HCT116 (cell line): Measurements from ENCODE around the gene CNTNAP2. TPM values are rescaled to one million over a fixed set of nuclear protein-coding genes. Genes with fewer than 3 reads are reported as not detected.

Experiments used
- ATAC-seq: fragments of 200-7000 bp; cut with Tn5 transposase; 2 replicates; pipeline ENCODE4 v1.9.1; 2020; ENCODE audit warnings: mild to moderate bottlenecking, moderate library complexity
- BruUV-seq: library from RNA; stranded (reverse); fragments of 400-500 nt; replicated peaks from 2 replicates; lab custom pipeline; 2021; lab: Mats Ljungman, UMichigan
- CTCF ChIA-PET: fragments of 300-600 bp; sonication (Branson Sonifier 250); formaldehyde crosslinking; loops from one replicate; lab custom pipeline; 2021; ENCODE audit warnings: antibody characterized with exemption; lab: Charles Lee
- POLR2A ChIA-PET: fragments of 300-600, 350-600 bp; sonication (Branson Sonifier 250); formaldehyde crosslinking; loops from one replicate; lab custom pipeline; 2021; ENCODE audit warnings: antibody characterized with exemption; lab: Charles Lee
- RAD21 ChIA-PET, 2 experiments: fragments of 300-600 bp; sonication (Branson Sonifier 250); formaldehyde crosslinking; loops; one replicate each; lab custom pipeline; 2023; ENCODE audit warnings: low total read pairs in 2 of 2; ENCODE audit not compliant: uncharacterized antibody in 2 of 2, unreplicated experiment in 2 of 2, low non-redundant PET in 1 of 2; lab: Charles Lee
- DNase-seq: peaks from one replicate; pipeline ENCODE4 v3.0.0-alpha.2; 2010; ENCODE audit warnings: low read depth, low spot score
- H2AFZ ChIP-seq: fragments of 200-600 bp; shearing (Covaris generic), sonication (generic); 2 replicates; pipeline ENCODE4 v1.6.1; 2017; ENCODE audit warnings: low read depth, mixed run types, mixed read lengths, antibody characterized with exemption, low read length; ENCODE audit not compliant: poor library complexity, severe bottlenecking
- H3K27ac ChIP-seq: 2 replicates; pipeline ENCODE4 v1.5.1; 2012; ENCODE audit warnings: low read depth, low read length
- H3K27me3 ChIP-seq: fragments of 200-600 bp; sonication (generic); 2 replicates; pipeline ENCODE4 v1.6.1; 2016; ENCODE audit warnings: mixed run types, low read length, mixed read lengths; ENCODE audit not compliant: insufficient read depth
- H3K36me3 ChIP-seq, 2 experiments: fragments of 200-500 bp in 1 of 2; fragments of 200-600 bp in 1 of 2; sonication (Bioruptor generic) in 1 of 2; sonication (generic) in 1 of 2; 2 replicates each; pipeline versions ENCODE4 v1.5.1 to v1.6.1; 2014 to 2016; ENCODE audit warnings: low read length in 2 of 2, inconsistent platforms in 1 of 2, mixed read lengths in 1 of 2, mixed run types in 1 of 2; ENCODE audit not compliant: insufficient read depth in 2 of 2, control insufficient read depth in 1 of 2
- H3K4me1 ChIP-seq, 2 experiments: fragments of 200-600 bp in 1 of 2; sonication (generic) in 1 of 2; 2 replicates each; pipeline versions ENCODE4 v1.5.1 to v1.6.1; 2012 to 2017; ENCODE audit warnings: low read length in 2 of 2, inconsistent platforms in 1 of 2, mild to moderate bottlenecking in 1 of 2, mixed read lengths in 1 of 2, mixed run types in 1 of 2, moderate library complexity in 1 of 2; ENCODE audit not compliant: insufficient read depth in 2 of 2, control insufficient read depth in 1 of 2
- H3K4me2 ChIP-seq: fragments of 200-600 bp; sonication (generic); 2 replicates; pipeline ENCODE4 v1.6.1; 2017; ENCODE audit warnings: mixed run types, low read length, mixed read lengths
- H3K4me3 ChIP-seq, 2 experiments: fragments of 200-600 bp in 1 of 2; sonication (generic) in 1 of 2; replicated peaks in 1 of 2; 2 replicates each; pipeline ENCODE4 v1.5.1; 2011 to 2016; ENCODE audit warnings: low read length in 2 of 2, control low read depth in 1 of 2, low read depth in 1 of 2, mild to moderate bottlenecking in 1 of 2, mixed read lengths in 1 of 2, mixed run types in 1 of 2
- H3K79me2 ChIP-seq: fragments of 200-600 bp; sonication (generic); 2 replicates; pipeline ENCODE4 v1.6.1; 2017; ENCODE audit warnings: mild to moderate bottlenecking, mixed run types, low read length, moderate library complexity, mixed read lengths; ENCODE audit not compliant: insufficient read depth
- H3K9ac ChIP-seq: fragments of 200-600 bp; sonication (generic); 2 replicates; pipeline ENCODE4 v1.6.1; 2016; ENCODE audit warnings: low read length, mixed read lengths
- H3K9me2 ChIP-seq: fragments of 200-600 bp; sonication (generic), shearing (Covaris generic); 2 replicates; pipeline ENCODE4 v1.6.1; 2017; ENCODE audit warnings: mixed run types, mild to moderate bottlenecking, moderate library complexity; ENCODE audit not compliant: insufficient read depth
- H3K9me3 ChIP-seq, 2 experiments: fragments of 200-500 bp in 1 of 2; fragments of 200-600 bp in 1 of 2; sonication (Bioruptor generic) in 1 of 2; sonication (generic) in 1 of 2; 2 replicates each; pipeline ENCODE4 v1.6.1; 2014 to 2017; ENCODE audit warnings: low read length in 2 of 2, mixed read lengths in 2 of 2, inconsistent platforms in 1 of 2, low read depth in 1 of 2, mild to moderate bottlenecking in 1 of 2, mixed run types in 1 of 2, moderate library complexity in 1 of 2; ENCODE audit not compliant: control insufficient read depth in 1 of 2, insufficient read depth in 1 of 2
- H4K20me1 ChIP-seq: fragments of 200-600 bp; sonication (generic), shearing (Covaris generic); 2 replicates; pipeline ENCODE4 v1.6.1; 2017; ENCODE audit warnings: mixed run types, mild to moderate bottlenecking, moderate library complexity; ENCODE audit not compliant: insufficient read depth
- ATF3 ChIP-seq: IDR thresholded peaks from 2 replicates; pipeline ENCODE4 v1.6.1; 2012
- EGR1 ChIP-seq: IDR thresholded peaks from 2 replicates; pipeline ENCODE4 v1.6.1; 2012; ENCODE audit warnings: low read depth
- ELF1 ChIP-seq: IDR thresholded peaks from 2 replicates; pipeline ENCODE4 v1.6.1; 2012; ENCODE audit warnings: low read depth, borderline replicate concordance
- EZH2 ChIP-seq: fragments of 200-600 bp; sonication (generic); IDR thresholded peaks from 2 replicates; pipeline ENCODE4 v1.6.1; 2017; ENCODE audit warnings: antibody characterized with exemption, mixed run types
- EZH2phosphoT487 ChIP-seq: fragments of 200-600 bp; IDR thresholded peaks from 2 replicates; pipeline ENCODE4 v1.6.1; 2018; ENCODE audit warnings: antibody characterized with exemption, borderline replicate concordance
- FOSL1 ChIP-seq: IDR thresholded peaks from 2 replicates; pipeline ENCODE4 v1.6.1; 2012; ENCODE audit warnings: low read depth
- POLR2A ChIP-seq: IDR thresholded peaks from 2 replicates; pipeline ENCODE4 v1.7.0; 2011; ENCODE audit warnings: borderline replicate concordance; ENCODE audit not compliant: insufficient read depth, insufficient read length; ENCODE audit errors: extremely low read depth
- POLR2AphosphoS5 ChIP-seq: IDR thresholded peaks from 2 replicates; pipeline ENCODE4 v1.6.1; 2011; ENCODE audit warnings: mild to moderate bottlenecking, low read depth, low read length, moderate library complexity
- REST ChIP-seq: IDR thresholded peaks from 2 replicates; pipeline ENCODE4 v1.6.1; 2012; ENCODE audit warnings: low read depth
- SIN3A ChIP-seq: IDR thresholded peaks from 2 replicates; pipeline ENCODE4 v1.6.1; 2012; ENCODE audit warnings: low read depth
- SP1 ChIP-seq: IDR thresholded peaks from 2 replicates; pipeline ENCODE4 v1.6.1; 2012; ENCODE audit warnings: low read depth
- SRF ChIP-seq: IDR thresholded peaks from 2 replicates; pipeline ENCODE4 v1.6.1; 2012; ENCODE audit warnings: low read depth
- TCF7L2 ChIP-seq: IDR thresholded peaks from 2 replicates; pipeline ENCODE4 v1.7.0; 2011; ENCODE audit warnings: borderline replicate concordance, inconsistent platforms; ENCODE audit not compliant: insufficient read depth, insufficient read length; ENCODE audit errors: extremely low read depth
- ZBTB33 ChIP-seq: IDR thresholded peaks from 2 replicates; pipeline ENCODE4 v1.6.1; 2011; ENCODE audit warnings: mild to moderate bottlenecking, low read length, moderate library complexity; ENCODE audit not compliant: insufficient replicate concordance; ENCODE audit errors: extremely low read depth
- ZFX ChIP-seq: fragments of 450-650 bp; IDR thresholded peaks from 2 replicates; pipeline ENCODE4 v1.6.1; 2017
- ZNF274 ChIP-seq: fragments of 200-500 bp; sonication (Bioruptor generic); IDR thresholded peaks from 2 replicates; pipeline ENCODE4 v1.6.1; 2014; ENCODE audit warnings: mild to moderate bottlenecking, low read depth, low read length, inconsistent platforms
- intact Hi-C: fragments of 100-400 bp; cut with micrococcal nuclease; formaldehyde crosslinking; loops from 2 replicates; pipeline ENCODE4 v1.10.0; 2022
- total RNA-seq: library from RNA; stranded (reverse); gene quantifications from one replicate; pipeline ENCODE4 v1.2.1, GENCODE V29; 2021; ENCODE audit not compliant: unreplicated experiment

CNTNAP2 gene
- total RNA-seq, 1 experiment from 2014 or later: 0.37 TPM

- BruUV-seq: no TSS peak
- ChIA-PET POLR2A (no interaction called here), CTCF (no interaction called here), RAD21 (no interaction called here)
- Histone ChIP-seq H3K36me3 (no peaks in the 10 kb centered on the region), H3K9me2 (no peaks in the 10 kb centered on the region), H3K4me2 (no peak overlapping the region), H4K20me1 (no peaks in the 10 kb centered on the region), H2AFZ (no peak overlapping the region), H3K9ac (no peak overlapping the region), H3K79me2 (no peaks in the 10 kb centered on the region), H3K27me3 (no peaks in the 10 kb centered on the region), H3K4me3 (no peak overlapping the region), H3K4me1 (no peaks in the 10 kb centered on the region), H3K27ac (no peak overlapping the region), H3K9me3 (no peaks in the 10 kb centered on the region)
- ATAC-seq (no peak), DNase-seq (no peak)
- intact Hi-C loops: no loop called here
- TF ChIP-seq TCF7L2: no peak
- TF ChIP-seq ZBTB33: no peak
- no peak for TF ChIP-seq SRF
- no peak for TF ChIP-seq EZH2phosphoT487
- TF ChIP-seq ELF1: no peak
- TF ChIP-seq ZFX: no peak
- TF ChIP-seq EGR1: no peak
- TF ChIP-seq SP1: no peak
- no peak for TF ChIP-seq EZH2
- no peak for TF ChIP-seq SIN3A
- TF ChIP-seq ZNF274: no peak
- no peak for TF ChIP-seq POLR2A
- TF ChIP-seq ATF3: no peak
- no peak for TF ChIP-seq REST
- TF ChIP-seq POLR2AphosphoS5: no peak
- TF ChIP-seq FOSL1: no peak
These were observed 2252.0 kb downstream of the CNTNAP2 start for GRCh38 chr7:148368562-148368961.
